H1 (cell line): ENCODE data around the gene RPS6KA5. TPM values are rescaled to one million over a fixed set of nuclear protein-coding genes. Genes with fewer than 3 reads are reported as not detected.

Experiments used
- CTCF ChIA-PET: fragments of 300-600 bp; sonication (Branson Sonifier 250); formaldehyde crosslinking; loops from one replicate; lab custom pipeline; 2021; ENCODE audit not compliant: partially characterized antibody; lab: Charles Lee
- POLR2A ChIA-PET: fragments of 300-600 bp; sonication (Branson Sonifier 250); formaldehyde crosslinking; loops from one replicate; lab custom pipeline; 2021; ENCODE audit warnings: inconsistent platforms; ENCODE audit not compliant: partially characterized antibody; lab: Charles Lee
- DNase-seq, 2 experiments: peaks; one replicate each; pipeline versions ENCODE4 v3.0.0 to v3.0.0-alpha.2; 2010 to 2022; ENCODE audit warnings: low spot score in 2 of 2, low read depth in 1 of 2, mixed read lengths in 1 of 2
- FAIRE-seq: peaks from 2 replicates; lab custom pipeline; 2011; peaks lifted over from hg19 to GRCh38; lab: Jason Lieb, UNC
- H2AFZ ChIP-seq: 2 replicates; pipeline ENCODE4 v1.8.1; 2012; ENCODE audit warnings: low read length, inconsistent platforms
- H2AK5ac ChIP-seq: 2 replicates; pipeline ENCODE4 v1.6.1; 2013; ENCODE audit warnings: low read depth, low read length
- H2BK120ac ChIP-seq: replicated peaks from 2 replicates; pipeline ENCODE3; 2013; ENCODE audit warnings: low read depth, low read length, inconsistent platforms
- H2BK12ac ChIP-seq: 2 replicates; pipeline ENCODE4 v1.6.1; 2013; ENCODE audit warnings: low read depth, low read length
- H2BK15ac ChIP-seq: 2 replicates; pipeline ENCODE4 v1.6.1; 2013; ENCODE audit warnings: low read length
- H2BK20ac ChIP-seq: 2 replicates; pipeline ENCODE4 v1.6.1; 2013; ENCODE audit warnings: low read length
- H2BK5ac ChIP-seq: 2 replicates; pipeline ENCODE4 v1.6.1; 2013; ENCODE audit warnings: low read depth, low read length
- H3K14ac ChIP-seq: 2 replicates; pipeline ENCODE4 v1.6.1; 2013; ENCODE audit warnings: inconsistent platforms; ENCODE audit not compliant: insufficient read length
- H3K18ac ChIP-seq: 2 replicates; pipeline ENCODE4 v1.6.1; 2013; ENCODE audit warnings: low read length; ENCODE audit errors: extremely low read depth
- H3K23ac ChIP-seq: 2 replicates; pipeline ENCODE4 v1.6.1; 2013; ENCODE audit warnings: inconsistent platforms; ENCODE audit not compliant: insufficient read length
- H3K23me2 ChIP-seq: 2 replicates; pipeline ENCODE4 v1.6.1; 2013; ENCODE audit warnings: low read depth, low read length
- H3K27ac ChIP-seq: 2 replicates; pipeline ENCODE4 v1.6.1; 2011; ENCODE audit warnings: low read depth, low read length, inconsistent platforms
- H3K27me3 ChIP-seq, 4 experiments: replicated peaks in 1 of 4; 1 replicate in 1 of 4; 2 replicates in 3 of 4; pipeline versions ENCODE4 v1.6.1 to v1.8.1; 2011 to 2013; ENCODE audit warnings: low read length in 3 of 4, mild to moderate bottlenecking in 3 of 4, inconsistent platforms in 2 of 4, mixed read lengths in 2 of 4, moderate library complexity in 1 of 4; ENCODE audit not compliant: control insufficient read depth in 3 of 4, insufficient read depth in 3 of 4; ENCODE audit errors: extremely low read depth in 1 of 4
- H3K36me3 ChIP-seq, 4 experiments: 2 replicates each; pipeline versions ENCODE4 v1.6.1 to v1.8.1; 2011 to 2013; ENCODE audit warnings: mild to moderate bottlenecking in 4 of 4, low read length in 3 of 4, moderate library complexity in 2 of 4, control low read depth in 1 of 4, inconsistent platforms in 1 of 4; ENCODE audit not compliant: insufficient read depth in 4 of 4, control insufficient read depth in 2 of 4
- H3K4ac ChIP-seq: replicated peaks from 2 replicates; pipeline ENCODE3; 2013; ENCODE audit warnings: low read length, low read depth, mixed read lengths, inconsistent platforms; ENCODE audit not compliant: insufficient read length
- H3K4me1 ChIP-seq, 4 experiments: replicated peaks in 1 of 4; 1 replicate in 1 of 4; 2 replicates in 3 of 4; pipeline versions ENCODE4 v1.6.1 to v1.8.1; 2011 to 2013; ENCODE audit warnings: low read length in 3 of 4, inconsistent platforms in 2 of 4, mixed read lengths in 1 of 4; ENCODE audit not compliant: insufficient read depth in 4 of 4, control insufficient read depth in 3 of 4
- H3K4me2 ChIP-seq, 2 experiments: 2 replicates each; pipeline versions ENCODE4 v1.6.1 to v1.8.1; 2011 to 2013; ENCODE audit warnings: low read depth in 2 of 2, low read length in 2 of 2, control low read depth in 1 of 2, inconsistent platforms in 1 of 2, mild to moderate bottlenecking in 1 of 2; ENCODE audit not compliant: insufficient read depth in 1 of 2
- H3K4me3 ChIP-seq, 4 experiments: fragments of 200-600, 300-600 bp in 1 of 4; sonication (generic), shearing (Covaris generic), sonication (Bioruptor Twin) in 1 of 4; 2 replicates each; pipeline versions ENCODE4 v1.5.1 to v1.8.1; 2011 to 2016; ENCODE audit warnings: low read length in 4 of 4, low read depth in 3 of 4, control low read depth in 2 of 4, inconsistent platforms in 2 of 4, mild to moderate bottlenecking in 2 of 4, mixed read lengths in 1 of 4, moderate library complexity in 1 of 4; ENCODE audit not compliant: insufficient read depth in 2 of 4; ENCODE audit errors: extremely low read depth in 1 of 4
- H3K56ac ChIP-seq: replicated peaks from 2 replicates; pipeline ENCODE3; 2013; ENCODE audit warnings: low read depth, mild to moderate bottlenecking, mixed read lengths, low read length, inconsistent platforms; ENCODE audit not compliant: insufficient read length
- H3K79me1 ChIP-seq: 2 replicates; pipeline ENCODE4 v1.6.1; 2013; ENCODE audit warnings: low read depth, low read length, control low read depth
- H3K79me2 ChIP-seq, 2 experiments: 2 replicates each; pipeline versions ENCODE4 v1.6.1 to v1.8.1; 2012 to 2013; ENCODE audit warnings: low read length in 2 of 2, mild to moderate bottlenecking in 2 of 2, inconsistent platforms in 1 of 2; ENCODE audit not compliant: insufficient read depth in 2 of 2, control insufficient read depth in 1 of 2
- H3K9ac ChIP-seq, 4 experiments: replicated peaks in 1 of 4; 1 replicate in 1 of 4; 2 replicates in 3 of 4; pipeline versions ENCODE4 v1.6.1 to v1.8.1; 2011 to 2013; ENCODE audit warnings: low read depth in 3 of 4, low read length in 3 of 4, control low read depth in 2 of 4, mild to moderate bottlenecking in 2 of 4, moderate library complexity in 2 of 4, inconsistent platforms in 1 of 4; ENCODE audit errors: extremely low read depth in 1 of 4
- H3K9me3 ChIP-seq, 2 experiments: 2 replicates each; pipeline versions ENCODE4 v1.6.1 to v1.8.1; 2012 to 2013; ENCODE audit warnings: mild to moderate bottlenecking in 2 of 2, moderate library complexity in 2 of 2, control low read depth in 1 of 2, inconsistent platforms in 1 of 2, low read depth in 1 of 2, low read length in 1 of 2, mixed read lengths in 1 of 2; ENCODE audit not compliant: insufficient read depth in 2 of 2
- H4K20me1 ChIP-seq, 2 experiments: replicated peaks in 1 of 2; 2 replicates each; pipeline versions ENCODE3 to v1.8.1; 2011 to 2013; ENCODE audit warnings: inconsistent platforms in 2 of 2, low read length in 2 of 2, mild to moderate bottlenecking in 1 of 2; ENCODE audit not compliant: insufficient read depth in 2 of 2, control insufficient read depth in 1 of 2
- H4K5ac ChIP-seq: 2 replicates; pipeline ENCODE4 v1.6.1; 2013; ENCODE audit warnings: low read length, low read depth, mixed read lengths, inconsistent platforms; ENCODE audit not compliant: insufficient read length
- H4K8ac ChIP-seq: 2 replicates; pipeline ENCODE4 v1.8.0; 2013; ENCODE audit warnings: mild to moderate bottlenecking, moderate library complexity, low read length, inconsistent platforms; ENCODE audit not compliant: insufficient read depth; ENCODE audit errors: extremely low read depth
- H4K91ac ChIP-seq: replicated peaks from 2 replicates; pipeline ENCODE3; 2013; ENCODE audit warnings: low read length, mixed read lengths, inconsistent platforms; ENCODE audit not compliant: insufficient read length
- BCL11A ChIP-seq, 2 experiments: IDR thresholded peaks; one replicate each; pipeline ENCODE4 v1.6.1; 2011; ENCODE audit warnings: low read depth in 2 of 2, low read length in 2 of 2, mild to moderate bottlenecking in 2 of 2
- WGBS, 2 experiments: shearing (Covaris generic) in 1 of 2; methylation state at CpG; one replicate each; pipeline versions ENCODE4 v1.1.6 to v1.1.7; 2013 to 2015; ENCODE audit warnings: low lambda C conversion rate in 2 of 2, mixed read lengths in 2 of 2, inconsistent platforms in 1 of 2, low coverage in 1 of 2, missing lambda C conversion rate in 1 of 2; ENCODE audit not compliant: insufficient replicate concordance in 2 of 2, insufficient coverage in 1 of 2, insufficient read length in 1 of 2; ENCODE audit errors: extremely low coverage in 1 of 2, missing lambda C conversion rate in 1 of 2; 5-methylcytosine and 5-hydroxymethylcytosine counted together
- polyA plus RNA-seq, 7 experiments: library from polyadenylated mRNA; depleted of rRNA in 3 of 7; stranded (reverse) in 5 of 7; unstranded in 2 of 7; fragments of >200 nt in 5 of 7; fragments of 200-250 nt in 2 of 7; gene quantifications; 1 replicate in 5 of 7; 2 replicates in 1 of 7; 4 replicates in 1 of 7; pipeline versions ENCODE4 v1.2.1 to v1.2.3, GENCODE V29; 2011 to 2013; ENCODE audit warnings: missing spikeins in 2 of 7, mixed read lengths in 2 of 7
- total RNA-seq: library from RNA; stranded (reverse); fragmentation: NEBNext Ultra II Directional; extraction: Animal tissue kit (Norgen Biotek cat#: 25700); gene quantifications from 2 replicates; pipeline ENCODE4 v1.2.1, GENCODE V29; 2021
- TF ChIP-seq, protein P1 (sequence below): IDR thresholded peaks from 2 replicates; pipeline ENCODE4 v1.6.1; 2012; ENCODE audit warnings: inconsistent platforms

Gene RPS6KA5
- total and polyA plus RNA-seq, 2 of the 8 experiments (the other 6 are each of a cell fraction or from before 2014, with no cell fraction given) = 0.85 to 3.1 TPM

DNA sequence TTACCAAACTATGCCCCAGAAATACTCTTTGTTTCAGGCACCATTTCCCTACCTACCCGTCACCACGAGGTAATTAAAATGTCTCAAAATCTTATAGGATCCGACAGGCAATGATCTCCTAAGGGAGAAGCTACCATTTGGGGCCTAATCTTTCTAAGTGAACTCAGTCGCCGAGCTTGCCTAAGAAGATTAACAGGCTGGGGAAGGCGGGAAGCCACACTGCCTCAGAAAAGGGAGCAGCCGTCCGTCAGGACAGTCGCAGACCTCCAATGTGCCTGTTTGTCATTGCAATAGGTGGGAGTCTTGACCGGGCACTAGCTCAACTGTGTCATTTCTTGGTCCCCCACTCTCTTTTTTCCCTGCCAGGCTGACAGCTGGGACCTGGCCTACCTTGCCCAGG lies 248.8 kb downstream of the RPS6KA5 start:
- H3K36me3 ChIP-seq = no peaks in the 10 kb centered on the region
- no peak for DNase-seq
- no peak for FAIRE-seq

More for the DNA sequence above, 248.8 kb downstream of the RPS6KA5 start:
- Histone ChIP-seq H2BK5ac (no peak overlapping the region), H4K8ac (no peak overlapping the region), H3K4me1 (peaks cover 0 to 5% (median 2%) of the 10 kb centered on the region in 4 experiments; a peak in 6 of 7 replicates), H2BK12ac (no peak overlapping the region), H3K4ac (no peak overlapping the region), H2BK120ac (no peak overlapping the region), H3K27ac (no peak overlapping the region), H3K79me2 (peaks cover 0 to 3% of the 10 kb centered on the region in 2 experiments; a peak in 1 of 4 replicates), H3K79me1 (peaks cover 14% of the 10 kb centered on the region; the same call in 1 of the 2 replicates), H4K20me1 (peaks cover 0 to 3% of the 10 kb centered on the region in 2 experiments), H4K5ac (no peak overlapping the region), H2AK5ac (no peak overlapping the region), H2BK20ac (no peak overlapping the region), H3K9ac (no peak overlapping the region), H3K9me3 (no peaks in the 10 kb centered on the region), H4K91ac (no peak overlapping the region), H3K14ac (no peak overlapping the region), H3K56ac (no peak overlapping the region), H3K18ac (no peak overlapping the region), H3K4me2 (no peak overlapping the region), H3K23ac (no peak overlapping the region), H3K4me3 (no peak overlapping the region), H3K27me3 (peaks cover 0 to 5% (median 5%) of the 10 kb centered on the region in 4 experiments; a peak in 4 of 7 replicates), H2BK15ac (no peak overlapping the region), H3K23me2 (peaks cover 7% of the 10 kb centered on the region; the same call in 1 of the 2 replicates), H2AFZ (no peak overlapping the region)
- CTCF ChIA-PET = interaction anchor here (0.7 to 2.1 kb wide), 7 partner anchors 12 to 51 kb away, joined by 3 to 7 read pairs (median 4); no protein-coding TSS in a partner anchor
- no peak for TF ChIP-seq BCL11A (IDR thresholded peaks at IDR 0.05; ENCODE audit: low read depth in 2 of 2, low read length in 2 of 2)
- TF ChIP-seq, protein P1, sequence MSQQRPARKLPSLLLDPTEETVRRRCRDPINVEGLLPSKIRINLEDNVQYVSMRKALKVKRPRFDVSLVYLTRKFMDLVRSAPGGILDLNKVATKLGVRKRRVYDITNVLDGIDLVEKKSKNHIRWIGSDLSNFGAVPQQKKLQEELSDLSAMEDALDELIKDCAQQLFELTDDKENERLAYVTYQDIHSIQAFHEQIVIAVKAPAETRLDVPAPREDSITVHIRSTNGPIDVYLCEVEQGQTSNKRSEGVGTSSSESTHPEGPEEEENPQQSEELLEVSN = 0 out of 2 replicates have a peak, but pooled peaks have one; percentile 16
- 89% methylated on average over 10 of the region's 10 CpGs; no CpG with 5 or more reads in 1 of the 2 experiments for WGBS, 2 experiments
- POLR2A ChIA-PET = no interaction called here
